H9 (cell line): ENCODE measurements around the gene SHB. TPM values are rescaled to one million over a fixed set of nuclear protein-coding genes. Genes with fewer than 3 reads are reported as not detected.

ENCODE experiments used
- DNase-seq: peaks from one replicate; pipeline ENCODE4 v3.0.0-alpha.2; 2017
- H2AFZ ChIP-seq: one replicate; pipeline ENCODE4 v1.6.1; 2013; ENCODE audit warnings: mild to moderate bottlenecking, low read length, control low read depth, moderate library complexity
- H2AK5ac ChIP-seq: 2 replicates; pipeline ENCODE4 v1.6.1; 2013; ENCODE audit warnings: low read length, control low read depth, mixed read lengths; ENCODE audit not compliant: insufficient read length
- H2BK120ac ChIP-seq: one replicate; pipeline ENCODE4 v1.6.1; 2013; ENCODE audit warnings: low read depth, mild to moderate bottlenecking, low read length, control low read depth, inconsistent platforms; ENCODE audit not compliant: poor library complexity, severe bottlenecking
- H2BK12ac ChIP-seq: 2 replicates; pipeline ENCODE4 v1.6.1; 2013; ENCODE audit warnings: low read length, control low read depth, mixed read lengths, low read depth; ENCODE audit not compliant: insufficient read length
- H2BK15ac ChIP-seq: 2 replicates; pipeline ENCODE4 v1.6.1; 2013; ENCODE audit warnings: low read depth, low read length, control low read depth
- H2BK20ac ChIP-seq: one replicate; pipeline ENCODE4 v1.6.1; 2013; ENCODE audit warnings: low read depth, mild to moderate bottlenecking, low read length, control low read depth, inconsistent platforms; ENCODE audit not compliant: poor library complexity, severe bottlenecking
- H2BK5ac ChIP-seq: 2 replicates; pipeline ENCODE4 v1.6.1; 2013; ENCODE audit warnings: low read length, control low read depth, mixed read lengths; ENCODE audit not compliant: insufficient read length
- H3K14ac ChIP-seq: 2 replicates; pipeline ENCODE4 v1.6.1; 2013; ENCODE audit warnings: low read length, control low read depth; ENCODE audit not compliant: insufficient read depth
- H3K18ac ChIP-seq: 2 replicates; pipeline ENCODE4 v1.6.1; 2013; ENCODE audit warnings: low read depth, mild to moderate bottlenecking, mixed read lengths, low read length, control low read depth; ENCODE audit not compliant: insufficient read length
- H3K23ac ChIP-seq: 2 replicates; pipeline ENCODE4 v1.6.1; 2013; ENCODE audit warnings: low read length, control low read depth, mixed read lengths, low read depth; ENCODE audit not compliant: insufficient read length
- H3K23me2 ChIP-seq: 2 replicates; pipeline ENCODE4 v1.6.1; 2013; ENCODE audit warnings: low read depth, mild to moderate bottlenecking, mixed read lengths, low read length, control low read depth; ENCODE audit not compliant: insufficient read length, poor library complexity, severe bottlenecking
- H3K27ac ChIP-seq: 2 replicates; pipeline ENCODE4 v1.5.1; 2013; ENCODE audit warnings: low read length, control low read depth, mixed read lengths, low read depth; ENCODE audit not compliant: insufficient read length
- H3K27me3 ChIP-seq: 2 replicates; pipeline ENCODE4 v1.6.1; 2013; ENCODE audit warnings: low read length, control low read depth, inconsistent platforms; ENCODE audit not compliant: insufficient read depth
- H3K4ac ChIP-seq: 2 replicates; pipeline ENCODE4 v1.6.1; 2013; ENCODE audit warnings: low read depth, mild to moderate bottlenecking, control low read depth, inconsistent platforms, low read length, moderate library complexity
- H3K4me1 ChIP-seq: 2 replicates; pipeline ENCODE4 v1.6.1; 2013; ENCODE audit warnings: low read length, control low read depth, inconsistent platforms; ENCODE audit not compliant: insufficient read depth
- H3K4me2 ChIP-seq: 2 replicates; pipeline ENCODE4 v1.6.1; 2013; ENCODE audit warnings: low read length, control low read depth, mixed read lengths; ENCODE audit not compliant: insufficient read length, insufficient read depth
- H3K56ac ChIP-seq: 2 replicates; pipeline ENCODE4 v1.6.1; 2013; ENCODE audit warnings: low read depth, mild to moderate bottlenecking, mixed read lengths, low read length, control low read depth; ENCODE audit not compliant: insufficient read length
- H3K79me1 ChIP-seq: 2 replicates; pipeline ENCODE4 v1.6.1; 2013; ENCODE audit warnings: low read depth, mild to moderate bottlenecking, moderate library complexity, low read length, control low read depth, inconsistent platforms; ENCODE audit not compliant: insufficient read depth, poor library complexity, severe bottlenecking
- H3K79me2 ChIP-seq: 2 replicates; pipeline ENCODE4 v1.6.1; 2013; ENCODE audit warnings: low read length, control low read depth, inconsistent platforms; ENCODE audit not compliant: insufficient read depth
- H3K9ac ChIP-seq: 2 replicates; pipeline ENCODE4 v1.6.1; 2013; ENCODE audit warnings: low read length, control low read depth, mixed read lengths; ENCODE audit not compliant: insufficient read length; ENCODE audit errors: extremely low read depth
- H3K9me3 ChIP-seq: one replicate; pipeline ENCODE4 v1.6.1; 2013; ENCODE audit warnings: low read depth, low read length, inconsistent platforms; ENCODE audit not compliant: control insufficient read depth
- H3T11ph ChIP-seq: one replicate; pipeline ENCODE4 v1.6.1; 2013; ENCODE audit warnings: mild to moderate bottlenecking, low read length, control low read depth, inconsistent platforms
- H4K20me1 ChIP-seq: one replicate; pipeline ENCODE4 v1.6.1; 2013; ENCODE audit not compliant: control insufficient read depth, insufficient read length, insufficient read depth
- H4K5ac ChIP-seq: 2 replicates; pipeline ENCODE4 v1.6.1; 2013; ENCODE audit warnings: low read depth, mild to moderate bottlenecking, mixed read lengths, low read length, control low read depth; ENCODE audit not compliant: insufficient read length
- H4K8ac ChIP-seq: replicated peaks from 2 replicates; pipeline ENCODE4 v1.6.1; 2013; ENCODE audit warnings: low read length, control low read depth, mixed read lengths, low read depth; ENCODE audit not compliant: insufficient read length
- H4K91ac ChIP-seq: 2 replicates; pipeline ENCODE4 v1.6.1; 2013; ENCODE audit warnings: low read depth, mild to moderate bottlenecking, moderate library complexity, mixed read lengths, low read length, control low read depth; ENCODE audit not compliant: insufficient read length
- H3K27ac Mint-ChIP-seq, 3 experiments: 2 replicates in 2 of 3; 3 replicates in 1 of 3; pipeline ENCODE4 v1.8.0; 2020 to 2021; ENCODE audit warnings: mixed read lengths in 3 of 3, mild to moderate bottlenecking in 1 of 3, moderate library complexity in 1 of 3
- H3K27me3 Mint-ChIP-seq: 2 replicates; pipeline ENCODE4 v1.8.0; 2021; ENCODE audit warnings: low read depth, mild to moderate bottlenecking, moderate library complexity, mixed read lengths
- H3K36me3 Mint-ChIP-seq, 3 experiments: 2 replicates in 2 of 3; 3 replicates in 1 of 3; pipeline ENCODE4 v1.8.0; 2020 to 2021; ENCODE audit warnings: low read depth in 3 of 3, mixed read lengths in 3 of 3; ENCODE audit not compliant: insufficient read depth in 1 of 3
- H3K4me1 Mint-ChIP-seq, 2 experiments: 2 replicates each; pipeline ENCODE4 v1.8.0; 2020; ENCODE audit warnings: mixed read lengths in 2 of 2
- H3K4me3 Mint-ChIP-seq, 2 experiments: 2 replicates in 1 of 2; 3 replicates in 1 of 2; pipeline ENCODE4 v1.8.0; 2020 to 2021; ENCODE audit warnings: mild to moderate bottlenecking in 2 of 2, mixed read lengths in 2 of 2, moderate library complexity in 1 of 2
- H3K9me3 Mint-ChIP-seq, 2 experiments: 2 replicates in 1 of 2; 3 replicates in 1 of 2; pipeline ENCODE4 v1.8.0; 2020; ENCODE audit warnings: mild to moderate bottlenecking in 2 of 2, mixed read lengths in 2 of 2, moderate library complexity in 1 of 2
- WGBS: extraction: QIAGEN DNeasy Blood & Tissue Kit; methylation state at CpG from one replicate; pipeline ENCODE4 v1.1.7; 2013; ENCODE audit warnings: missing lambda C conversion rate, low lambda C conversion rate, mixed read lengths; ENCODE audit not compliant: insufficient read length; ENCODE audit errors: extremely low coverage; 5-methylcytosine and 5-hydroxymethylcytosine counted together
- total RNA-seq: library from RNA; stranded (reverse); gene quantifications from 2 replicates; pipeline ENCODE4 v1.2.1, GENCODE V29; 2021
- TF ChIP-seq, protein P1 (sequence below): fragments of 200-600 bp; sonication (generic); conservative IDR thresholded peaks from 3 replicates; pipeline ENCODE4 v1.8.0; 2021; ENCODE audit warnings: antibody characterized with exemption, mild to moderate bottlenecking

The SHB gene
- total RNA-seq, 1 experiment from 2014 or later, result 14.6 TPM

DNA sequence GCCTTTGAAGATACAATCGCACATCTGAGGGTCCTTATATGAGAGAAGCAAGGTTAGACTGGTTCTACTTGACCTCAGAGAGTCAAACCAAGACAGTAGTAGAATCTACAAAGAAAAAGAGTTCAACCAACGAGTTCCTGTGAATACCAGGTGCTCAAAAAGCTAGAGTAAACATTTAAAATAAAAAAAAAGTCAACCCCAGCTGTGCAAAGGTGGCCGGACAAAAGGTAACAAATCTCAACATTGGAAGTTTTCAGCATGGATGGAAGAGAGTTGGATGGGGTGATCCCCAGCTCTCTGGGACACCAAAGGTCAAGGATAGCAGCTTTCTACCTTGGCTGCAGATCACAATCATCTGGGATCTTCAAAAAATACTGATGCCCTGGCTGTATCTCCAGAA, 14.4 kb downstream of the SHB start:
- no peak overlapping the region for H3T11ph ChIP-seq
- no peak overlapping the region for H4K5ac ChIP-seq
- H3K9me3 ChIP-seq, result no peaks in the 10 kb centered on the region
- Mint-ChIP-seq H3K36me3 (peaks cover 0 to 6% (median 0%) of the 10 kb centered on the region in 3 experiments; a peak in 3 of 7 replicates), H3K27ac (peak overlapping the region in 1 of 3 experiments; percentile 13; a peak in 1 of 7 replicates), H3K4me1 (peaks cover 56 to 58% of the 10 kb centered on the region in 2 experiments), H3K9me3 (no peaks in the 10 kb centered on the region), H3K27me3 (no peaks in the 10 kb centered on the region), H3K4me3 (no peak overlapping the region)
- no peak overlapping the region for H2BK20ac ChIP-seq
- no peak overlapping the region for H3K27ac ChIP-seq
- no peak overlapping the region for H3K14ac ChIP-seq
- no peak overlapping the region for H3K4me2 ChIP-seq
- no peak overlapping the region for H2BK15ac ChIP-seq
- H2BK120ac ChIP-seq, result no peak overlapping the region
- H4K91ac ChIP-seq, result no peak overlapping the region
- no peak for DNase-seq
- no peak overlapping the region for H2AFZ ChIP-seq
- no peak overlapping the region for H4K8ac ChIP-seq
- no peak overlapping the region for H2AK5ac ChIP-seq
- H3K9ac ChIP-seq, result no peak overlapping the region
- H2BK5ac ChIP-seq, result no peak overlapping the region
- H3K23me2 ChIP-seq, result no peaks in the 10 kb centered on the region
- TF ChIP-seq, protein P1, sequence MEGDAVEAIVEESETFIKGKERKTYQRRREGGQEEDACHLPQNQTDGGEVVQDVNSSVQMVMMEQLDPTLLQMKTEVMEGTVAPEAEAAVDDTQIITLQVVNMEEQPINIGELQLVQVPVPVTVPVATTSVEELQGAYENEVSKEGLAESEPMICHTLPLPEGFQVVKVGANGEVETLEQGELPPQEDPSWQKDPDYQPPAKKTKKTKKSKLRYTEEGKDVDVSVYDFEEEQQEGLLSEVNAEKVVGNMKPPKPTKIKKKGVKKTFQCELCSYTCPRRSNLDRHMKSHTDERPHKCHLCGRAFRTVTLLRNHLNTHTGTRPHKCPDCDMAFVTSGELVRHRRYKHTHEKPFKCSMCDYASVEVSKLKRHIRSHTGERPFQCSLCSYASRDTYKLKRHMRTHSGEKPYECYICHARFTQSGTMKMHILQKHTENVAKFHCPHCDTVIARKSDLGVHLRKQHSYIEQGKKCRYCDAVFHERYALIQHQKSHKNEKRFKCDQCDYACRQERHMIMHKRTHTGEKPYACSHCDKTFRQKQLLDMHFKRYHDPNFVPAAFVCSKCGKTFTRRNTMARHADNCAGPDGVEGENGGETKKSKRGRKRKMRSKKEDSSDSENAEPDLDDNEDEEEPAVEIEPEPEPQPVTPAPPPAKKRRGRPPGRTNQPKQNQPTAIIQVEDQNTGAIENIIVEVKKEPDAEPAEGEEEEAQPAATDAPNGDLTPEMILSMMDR, result no peak
- no peaks in the 10 kb centered on the region for H3K27me3 ChIP-seq
- no peak overlapping the region for H3K18ac ChIP-seq
- H4K20me1 ChIP-seq, result no peaks in the 10 kb centered on the region
- no peaks in the 10 kb centered on the region for H3K79me1 ChIP-seq
- H3K56ac ChIP-seq, result no peak overlapping the region
- H2BK12ac ChIP-seq, result no peak overlapping the region
- no peak overlapping the region for H3K4ac ChIP-seq
- no CpG with 5 or more reads among the region's 3 CpGs for WGBS
- H3K23ac ChIP-seq, result no peak overlapping the region
- H3K4me1 ChIP-seq, result peaks cover 15% of the 10 kb centered on the region; the same call in 1 of the 2 replicates
- H3K79me2 ChIP-seq, result no peaks in the 10 kb centered on the region; the same call in 1 of the 2 replicates
